Panc1 (cell line): ENCODE measurements around the gene CAST. TPM values are rescaled to one million over a fixed set of nuclear protein-coding genes. Genes with fewer than 3 reads are reported as not detected.
"Not testable (repeated sequence)": the region's sequence is repeated elsewhere in the genome, so short reads cannot be mapped to it uniquely, and the experiment has no call there.

ENCODE experiments used
- ATAC-seq: fragments of 200-7000 bp; cut with Tn5 transposase; 2 replicates; pipeline ENCODE4 v1.9.1; 2020; ENCODE audit warnings: mild to moderate bottlenecking, moderate library complexity
- BruUV-seq: library from RNA; stranded (reverse); fragments of 400-500 nt; replicated peaks from 2 replicates; lab custom pipeline; 2021; lab: Mats Ljungman, UMichigan
- CTCF ChIA-PET: fragments of 300-600 bp; sonication (Branson Sonifier 250); formaldehyde crosslinking; loops from one replicate; lab custom pipeline; 2022; ENCODE audit warnings: antibody characterized with exemption; lab: Charles Lee
- POLR2A ChIA-PET: fragments of 300-600 bp; sonication (Branson Sonifier 250); formaldehyde crosslinking; loops from one replicate; lab custom pipeline; 2022; ENCODE audit warnings: antibody characterized with exemption; lab: Charles Lee
- DNase-seq: peaks from one replicate; pipeline ENCODE4 v3.0.0-alpha.2; 2010; ENCODE audit warnings: low read depth, low spot score
- H3K27ac ChIP-seq: 2 replicates; pipeline ENCODE4 v1.5.1; 2011; ENCODE audit warnings: mild to moderate bottlenecking, low read length, inconsistent platforms
- H3K27me3 ChIP-seq: fragments of 200-500 bp; sonication (Bioruptor generic); 2 replicates; pipeline ENCODE4 v1.6.0; 2014; ENCODE audit warnings: low read length, inconsistent platforms; ENCODE audit not compliant: control insufficient read depth, insufficient read depth
- H3K36me3 ChIP-seq: fragments of 200-500 bp; sonication (Bioruptor generic); 2 replicates; pipeline ENCODE4 v1.5.1; 2014; ENCODE audit warnings: inconsistent platforms, mild to moderate bottlenecking, low read length, moderate library complexity; ENCODE audit not compliant: control insufficient read depth, insufficient read depth
- H3K4me1 ChIP-seq: 2 replicates; pipeline ENCODE4 v1.5.1; 2011; ENCODE audit warnings: inconsistent platforms, mild to moderate bottlenecking, low read length, moderate library complexity; ENCODE audit not compliant: control insufficient read depth, insufficient read depth
- H3K4me3 ChIP-seq, 2 experiments: 2 replicates each; pipeline ENCODE4 v1.5.1; 2011 to 2012; ENCODE audit warnings: low read depth in 2 of 2, low read length in 2 of 2, mild to moderate bottlenecking in 2 of 2, inconsistent platforms in 1 of 2, moderate library complexity in 1 of 2
- H3K9me3 ChIP-seq: fragments of 200-500 bp; sonication (Bioruptor generic); 2 replicates; pipeline ENCODE4 v1.5.1; 2014; ENCODE audit warnings: low read depth, mild to moderate bottlenecking, inconsistent platforms, low read length, moderate library complexity; ENCODE audit not compliant: control insufficient read depth, insufficient read depth
- POLR2AphosphoS5 ChIP-seq: IDR thresholded peaks from 2 replicates; pipeline ENCODE4 v1.6.1; 2012; ENCODE audit warnings: mild to moderate bottlenecking, low read depth, low read length, moderate library complexity
- SIN3A ChIP-seq: IDR thresholded peaks from 2 replicates; pipeline ENCODE4 v1.6.1; 2012; ENCODE audit warnings: low read depth, mild to moderate bottlenecking, low read length, moderate library complexity, borderline replicate concordance; ENCODE audit not compliant: insufficient read depth
- TCF7L2 ChIP-seq: IDR thresholded peaks from 2 replicates; pipeline ENCODE4 v1.6.1; 2011; ENCODE audit warnings: mild to moderate bottlenecking, low read depth, low read length, inconsistent platforms
- in situ Hi-C: cut with HindIII; loops from 2 replicates; pipeline ENCODE4 v1.10.0; 2016; ENCODE audit warnings: low sequenced_read_pairs, low pct_unique_long_range_greater_than_20kb
- intact Hi-C: fragments of 100-400 bp; cut with micrococcal nuclease; formaldehyde crosslinking; loops from one replicate; pipeline ENCODE4 v1.10.0; 2022; ENCODE audit not compliant: unreplicated experiment
- total RNA-seq: library from RNA; stranded (reverse); gene quantifications from one replicate; pipeline ENCODE4 v1.2.1, GENCODE V29; 2021; ENCODE audit not compliant: unreplicated experiment
- TF ChIP-seq, protein P1 (sequence below), 2 experiments: IDR thresholded peaks; 2 replicates each; pipeline ENCODE4 v1.6.1; 2011 to 2012; ENCODE audit warnings: low read depth in 2 of 2, control low read depth in 1 of 2, low read length in 1 of 2, mild to moderate bottlenecking in 1 of 2, moderate library complexity in 1 of 2; ENCODE audit not compliant: insufficient read depth in 1 of 2
- TF ChIP-seq, protein P2 (sequence below): fragments of 450-650 bp; IDR thresholded peaks from 2 replicates; pipeline ENCODE4 v1.5.1; 2017; ENCODE audit warnings: mild to moderate bottlenecking

CAST gene
- total RNA-seq, 1 experiment from 2014 or later, result 212 TPM

DNA sequence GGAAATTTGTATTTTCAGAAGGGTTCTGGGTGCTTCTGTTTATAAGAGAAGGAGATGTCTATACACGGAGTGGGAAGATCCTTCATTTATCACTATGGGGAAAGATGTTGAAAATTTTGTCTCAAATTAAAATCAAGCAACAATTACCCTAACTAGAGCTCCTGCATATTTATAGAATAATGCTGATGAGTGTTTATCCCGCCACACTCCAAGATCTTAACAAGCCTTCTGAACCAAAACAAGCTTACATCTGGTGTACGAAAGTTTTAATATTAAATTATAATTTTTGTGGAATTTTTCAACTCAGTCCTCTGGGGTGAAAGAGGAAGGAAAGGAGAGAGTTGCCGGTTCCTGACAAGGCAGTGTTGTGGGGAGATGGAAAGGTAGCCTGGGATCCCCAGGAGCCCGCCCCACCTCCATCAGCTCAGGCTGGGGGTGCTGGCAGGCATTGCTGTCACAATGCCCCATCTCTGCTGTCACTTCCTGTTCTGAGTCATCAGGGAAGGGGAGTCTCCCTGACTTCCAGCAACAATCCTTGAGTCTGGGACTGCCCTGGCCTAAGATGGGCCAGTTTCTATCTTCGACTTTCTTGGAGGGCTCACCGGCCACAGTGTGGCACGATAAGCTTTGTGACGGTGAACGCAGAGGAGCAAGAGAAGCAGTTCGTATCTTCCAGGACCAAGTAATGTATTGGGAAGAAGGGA lies 81.0 kb downstream of the CAST start:
- TF ChIP-seq, protein P1, sequence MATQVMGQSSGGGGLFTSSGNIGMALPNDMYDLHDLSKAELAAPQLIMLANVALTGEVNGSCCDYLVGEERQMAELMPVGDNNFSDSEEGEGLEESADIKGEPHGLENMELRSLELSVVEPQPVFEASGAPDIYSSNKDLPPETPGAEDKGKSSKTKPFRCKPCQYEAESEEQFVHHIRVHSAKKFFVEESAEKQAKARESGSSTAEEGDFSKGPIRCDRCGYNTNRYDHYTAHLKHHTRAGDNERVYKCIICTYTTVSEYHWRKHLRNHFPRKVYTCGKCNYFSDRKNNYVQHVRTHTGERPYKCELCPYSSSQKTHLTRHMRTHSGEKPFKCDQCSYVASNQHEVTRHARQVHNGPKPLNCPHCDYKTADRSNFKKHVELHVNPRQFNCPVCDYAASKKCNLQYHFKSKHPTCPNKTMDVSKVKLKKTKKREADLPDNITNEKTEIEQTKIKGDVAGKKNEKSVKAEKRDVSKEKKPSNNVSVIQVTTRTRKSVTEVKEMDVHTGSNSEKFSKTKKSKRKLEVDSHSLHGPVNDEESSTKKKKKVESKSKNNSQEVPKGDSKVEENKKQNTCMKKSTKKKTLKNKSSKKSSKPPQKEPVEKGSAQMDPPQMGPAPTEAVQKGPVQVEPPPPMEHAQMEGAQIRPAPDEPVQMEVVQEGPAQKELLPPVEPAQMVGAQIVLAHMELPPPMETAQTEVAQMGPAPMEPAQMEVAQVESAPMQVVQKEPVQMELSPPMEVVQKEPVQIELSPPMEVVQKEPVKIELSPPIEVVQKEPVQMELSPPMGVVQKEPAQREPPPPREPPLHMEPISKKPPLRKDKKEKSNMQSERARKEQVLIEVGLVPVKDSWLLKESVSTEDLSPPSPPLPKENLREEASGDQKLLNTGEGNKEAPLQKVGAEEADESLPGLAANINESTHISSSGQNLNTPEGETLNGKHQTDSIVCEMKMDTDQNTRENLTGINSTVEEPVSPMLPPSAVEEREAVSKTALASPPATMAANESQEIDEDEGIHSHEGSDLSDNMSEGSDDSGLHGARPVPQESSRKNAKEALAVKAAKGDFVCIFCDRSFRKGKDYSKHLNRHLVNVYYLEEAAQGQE (IDR thresholded peaks at IDR 0.05; ENCODE audit: insufficient read depth in 1 of 2, low read depth in 2 of 2, low read length in 1 of 2), result no peak
- no peak for TF ChIP-seq POLR2AphosphoS5
- TF ChIP-seq TCF7L2, result no peak
- TF ChIP-seq, protein P2, sequence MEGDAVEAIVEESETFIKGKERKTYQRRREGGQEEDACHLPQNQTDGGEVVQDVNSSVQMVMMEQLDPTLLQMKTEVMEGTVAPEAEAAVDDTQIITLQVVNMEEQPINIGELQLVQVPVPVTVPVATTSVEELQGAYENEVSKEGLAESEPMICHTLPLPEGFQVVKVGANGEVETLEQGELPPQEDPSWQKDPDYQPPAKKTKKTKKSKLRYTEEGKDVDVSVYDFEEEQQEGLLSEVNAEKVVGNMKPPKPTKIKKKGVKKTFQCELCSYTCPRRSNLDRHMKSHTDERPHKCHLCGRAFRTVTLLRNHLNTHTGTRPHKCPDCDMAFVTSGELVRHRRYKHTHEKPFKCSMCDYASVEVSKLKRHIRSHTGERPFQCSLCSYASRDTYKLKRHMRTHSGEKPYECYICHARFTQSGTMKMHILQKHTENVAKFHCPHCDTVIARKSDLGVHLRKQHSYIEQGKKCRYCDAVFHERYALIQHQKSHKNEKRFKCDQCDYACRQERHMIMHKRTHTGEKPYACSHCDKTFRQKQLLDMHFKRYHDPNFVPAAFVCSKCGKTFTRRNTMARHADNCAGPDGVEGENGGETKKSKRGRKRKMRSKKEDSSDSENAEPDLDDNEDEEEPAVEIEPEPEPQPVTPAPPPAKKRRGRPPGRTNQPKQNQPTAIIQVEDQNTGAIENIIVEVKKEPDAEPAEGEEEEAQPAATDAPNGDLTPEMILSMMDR, result no peak
- no peak for TF ChIP-seq SIN3A
- Histone ChIP-seq H3K27me3 (no peaks in the 10 kb centered on the region), H3K36me3 (peaks cover 60% of the 10 kb centered on the region), H3K27ac (no peak overlapping the region), H3K4me1 (no peaks in the 10 kb centered on the region), H3K9me3 (no peaks in the 10 kb centered on the region), H3K4me3 (no peak overlapping the region)
- ChIA-PET CTCF (no interaction called here), POLR2A (no interaction called here)
- no peak for DNase-seq
- intact Hi-C loops, result no loop called here
- in situ Hi-C loops, result no loop called here
- ATAC-seq, result no peak
- no TSS peak for BruUV-seq

DNA sequence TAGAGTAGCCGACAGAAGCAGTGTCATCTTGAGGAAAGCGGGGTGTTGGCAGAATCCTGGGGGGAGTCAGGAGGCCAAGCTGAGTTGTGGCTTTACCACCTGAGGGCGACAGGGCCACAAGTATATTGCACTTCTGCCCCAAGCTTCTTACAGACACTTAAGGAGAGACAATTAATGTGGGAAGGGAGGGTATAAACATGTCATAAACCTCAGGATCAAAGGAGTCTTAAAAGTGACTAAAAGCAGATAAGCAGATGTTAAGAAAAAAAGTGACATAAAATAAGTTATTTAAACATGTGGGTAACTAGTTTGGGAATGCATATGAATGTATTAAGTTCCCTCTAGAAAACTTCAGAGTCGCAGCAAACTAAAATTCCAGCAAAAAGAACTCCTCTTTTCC lies 81.6 kb downstream of the CAST start:
- ATAC-seq, result no peak
- no peaks in the 10 kb centered on the region for H3K27me3 ChIP-seq
- no peak overlapping the region for H3K27ac ChIP-seq
- in situ Hi-C loops (no loop called here), intact Hi-C loops (no loop called here)
- ChIA-PET POLR2A (no interaction called here), CTCF (no interaction called here)
- peaks cover 63% of the 10 kb centered on the region for H3K36me3 ChIP-seq
- no peak overlapping the region for H3K4me3 ChIP-seq
- H3K4me1 ChIP-seq, result no peaks in the 10 kb centered on the region
- no peak for DNase-seq
- no peaks in the 10 kb centered on the region for H3K9me3 ChIP-seq
- BruUV-seq, result no TSS peak
- TF ChIP-seq POLR2AphosphoS5 (no peak), TCF7L2 (no peak)

DNA sequence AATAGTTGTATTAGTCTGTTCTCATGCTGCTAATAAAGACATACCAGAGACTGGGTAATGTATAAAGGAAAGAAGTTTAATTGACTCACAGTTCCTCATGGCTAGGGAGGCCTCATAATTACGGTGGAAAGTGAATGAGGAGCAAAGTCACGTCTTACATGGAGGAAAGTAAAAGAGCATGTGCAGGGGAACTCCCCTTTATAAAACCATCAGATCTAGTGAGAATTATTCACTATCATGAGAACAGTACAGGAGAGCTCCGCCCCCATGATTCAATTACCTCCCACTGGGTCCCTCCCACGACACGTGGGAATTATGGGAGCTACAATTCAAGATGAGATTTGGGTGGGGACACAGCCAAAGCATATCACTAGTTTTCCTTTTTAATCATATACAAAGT lies 82.0 kb downstream of the CAST start:
- H3K27me3 ChIP-seq, BruUV-seq, intact Hi-C loops, H3K4me3 ChIP-seq, H3K27ac ChIP-seq, H3K9me3 ChIP-seq, H3K4me1 ChIP-seq, POLR2A ChIA-PET, in situ Hi-C loops, ATAC-seq, DNase-seq: not testable (repeated sequence)
- CTCF ChIA-PET, result interaction anchor here (0.7 kb wide), 1 partner anchor 8 kb away, joined by 8 read pairs; no protein-coding TSS in a partner anchor
- H3K36me3 ChIP-seq, result peaks cover 59% of the 10 kb centered on the region
